Karpas-422 (cell line): Measurements from ENCODE around the gene SPP1. TPM values are rescaled to one million over a fixed set of nuclear protein-coding genes. Genes with fewer than 3 reads are reported as not detected.

Source experiments
- DNase-seq: peaks from one replicate; pipeline ENCODE4 v3.0.0-alpha.2; 2015
- H2AFZ ChIP-seq: fragments of 200-600 bp; sonication (generic); 2 replicates; pipeline ENCODE4 v1.6.1; 2014; ENCODE audit warnings: antibody characterized with exemption, low read length, mixed read lengths
- H3K27ac ChIP-seq: fragments of 200-600 bp; sonication (generic); 2 replicates; pipeline ENCODE4 v1.5.1; 2014; ENCODE audit warnings: mild to moderate bottlenecking, low read length, moderate library complexity
- H3K27me3 ChIP-seq: fragments of 200-600 bp; sonication (generic); 2 replicates; pipeline ENCODE4 v1.6.1; 2014; ENCODE audit warnings: low read length, mixed read lengths
- H3K36me3 ChIP-seq: fragments of 200-600 bp; sonication (generic); 2 replicates; pipeline ENCODE4 v1.6.1; 2014; ENCODE audit warnings: low read length, mixed read lengths; ENCODE audit not compliant: insufficient read depth
- H3K4me1 ChIP-seq: fragments of 200-600 bp; sonication (generic); 2 replicates; pipeline ENCODE4 v1.6.1; 2014; ENCODE audit warnings: mild to moderate bottlenecking, low read length, mixed read lengths
- H3K4me2 ChIP-seq: fragments of 200-600 bp; sonication (generic); 2 replicates; pipeline ENCODE4 v1.6.1; 2014; ENCODE audit warnings: low read length, low read depth, mild to moderate bottlenecking; ENCODE audit not compliant: poor library complexity, severe bottlenecking
- H3K4me3 ChIP-seq: fragments of 200-600 bp; sonication (generic); 2 replicates; pipeline ENCODE4 v1.5.1; 2014; ENCODE audit warnings: mild to moderate bottlenecking, antibody characterized with exemption, low read length, mixed read lengths
- H3K79me2 ChIP-seq: fragments of 200-600 bp; sonication (generic); 2 replicates; pipeline ENCODE4 v1.6.1; 2014; ENCODE audit warnings: mild to moderate bottlenecking, low read length, mixed read lengths
- H3K9ac ChIP-seq: fragments of 200-600 bp; sonication (generic); 2 replicates; pipeline ENCODE4 v1.6.0; 2014; ENCODE audit warnings: low read length
- H3K9me2 ChIP-seq: fragments of 200-600 bp; sonication (generic), shearing (Covaris generic); replicated peaks from 2 replicates; pipeline ENCODE4 v1.6.0; 2014; ENCODE audit warnings: mild to moderate bottlenecking, low read length, moderate library complexity; ENCODE audit not compliant: insufficient read depth
- H3K9me3 ChIP-seq: fragments of 300-700, 200-600 bp; sonication (generic); 2 replicates; pipeline ENCODE4 v1.6.1; 2014; ENCODE audit warnings: low read length, mixed read lengths
- H4K20me1 ChIP-seq: fragments of 200-600 bp; sonication (generic); 2 replicates; pipeline ENCODE4 v1.6.1; 2014; ENCODE audit warnings: mild to moderate bottlenecking, antibody characterized with exemption, low read length, low read depth; ENCODE audit not compliant: insufficient read depth
- total RNA-seq: library from RNA; depleted of rRNA; stranded (reverse); fragments of >200 nt; shearing (Covaris generic); gene quantifications from 2 replicates; pipeline ENCODE4 v1.2.3, GENCODE V29; 2014; ENCODE audit warnings: low replicate concordance; rRNA removed

The SPP1 gene
- total RNA-seq = not detected in 2 replicates

DNA sequence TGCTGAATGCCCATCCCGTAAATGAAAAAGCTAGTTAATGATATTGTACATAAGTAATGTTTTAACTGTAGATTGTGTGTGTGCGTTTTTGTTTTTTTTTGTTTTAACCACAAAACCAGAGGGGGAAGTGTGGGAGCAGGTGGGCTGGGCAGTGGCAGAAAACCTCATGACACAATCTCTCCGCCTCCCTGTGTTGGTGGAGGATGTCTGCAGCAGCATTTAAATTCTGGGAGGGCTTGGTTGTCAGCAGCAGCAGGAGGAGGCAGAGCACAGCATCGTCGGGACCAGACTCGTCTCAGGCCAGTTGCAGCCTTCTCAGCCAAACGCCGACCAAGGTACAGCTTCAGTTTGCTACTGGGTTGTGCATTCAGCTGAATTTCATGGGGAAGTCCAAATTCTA lies at the start of gene SPP1:
SPP1 (plus strand) TSS at position 249 of the 400 bp plus-strand sequence. CDS start 1,182 bp downstream, outside the sequence.
- Histone ChIP-seq H3K9me3 (no peaks in the 10 kb centered on the region), H3K9ac (no peak within 1 kb of the TSS), H3K27me3 (no peaks in the 10 kb centered on the region), H3K27ac (no peak within 1 kb of the TSS), H3K4me1 (peaks cover 10% of the 10 kb centered on the region), H3K79me2 (no peaks in the 10 kb centered on the region), H3K4me2 (peak within 1 kb of the TSS; percentile 31), H4K20me1 (no peaks in the 10 kb centered on the region), H3K9me2 (no peaks in the 10 kb centered on the region), H3K36me3 (no peaks in the 10 kb centered on the region), H2AFZ (no peak within 1 kb of the TSS), H3K4me3 (no peak within 1 kb of the TSS)
- peak; percentile 56 for DNase-seq

- no peaks in the 10 kb centered on the region for H3K4me1 ChIP-seq
- no peaks in the 10 kb centered on the region for H3K9me3 ChIP-seq
- H3K9ac ChIP-seq = no peak overlapping the region
- DNase-seq = no peak
- no peaks in the 10 kb centered on the region for H3K9me2 ChIP-seq
- H2AFZ ChIP-seq = no peak overlapping the region
- H3K27ac ChIP-seq = no peak overlapping the region
- no peaks in the 10 kb centered on the region for H3K79me2 ChIP-seq
- no peak overlapping the region for H3K4me2 ChIP-seq
- H3K36me3 ChIP-seq = no peaks in the 10 kb centered on the region
- no peaks in the 10 kb centered on the region for H3K27me3 ChIP-seq
- H4K20me1 ChIP-seq = no peaks in the 10 kb centered on the region
- H3K4me3 ChIP-seq = no peak overlapping the region
These were observed 48.9 kb upstream of the SPP1 start for GRCh38 chr4:87926554-87927098.

DNA sequence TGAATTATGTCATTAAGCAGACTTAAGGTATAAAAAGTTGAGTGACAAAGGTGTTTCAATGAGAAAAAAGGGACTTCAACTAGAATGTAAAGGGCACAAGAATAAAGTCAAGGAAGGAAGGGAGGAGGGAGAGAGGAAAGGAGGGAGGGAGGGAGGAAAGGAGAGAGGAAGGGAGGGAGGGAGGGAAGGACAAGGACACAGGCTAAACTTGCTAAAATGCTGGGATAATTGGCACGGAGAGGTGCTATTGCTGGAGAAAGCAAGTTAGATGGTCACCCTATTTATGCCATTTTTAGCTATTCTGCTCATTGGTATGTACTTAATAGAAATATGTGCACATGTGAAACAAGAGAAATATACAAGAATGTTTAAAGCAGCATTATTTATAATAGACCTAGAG lies 44.9 kb upstream of the SPP1 start:
- no peak overlapping the region for H3K9ac ChIP-seq
- no peaks in the 10 kb centered on the region for H4K20me1 ChIP-seq
- H3K27me3 ChIP-seq = no peaks in the 10 kb centered on the region
- no peaks in the 10 kb centered on the region for H3K79me2 ChIP-seq
- H2AFZ ChIP-seq = no peak overlapping the region
- H3K4me3 ChIP-seq = no peak overlapping the region
- H3K4me1 ChIP-seq = no peaks in the 10 kb centered on the region
- no peaks in the 10 kb centered on the region for H3K9me2 ChIP-seq
- no peak overlapping the region for H3K27ac ChIP-seq
- no peaks in the 10 kb centered on the region for H3K9me3 ChIP-seq
- peak; percentile 27 for DNase-seq
- H3K4me2 ChIP-seq = no peak overlapping the region
- H3K36me3 ChIP-seq = no peaks in the 10 kb centered on the region

GRCh38 chr4:87931932-87932331 lies 43.6 kb upstream of the SPP1 start:
- H3K9me3 ChIP-seq = no peaks in the 10 kb centered on the region
- no peak for DNase-seq
- H4K20me1 ChIP-seq = no peaks in the 10 kb centered on the region
- H3K4me3 ChIP-seq = no peak overlapping the region
- no peaks in the 10 kb centered on the region for H3K9me2 ChIP-seq
- no peak overlapping the region for H3K9ac ChIP-seq
- no peaks in the 10 kb centered on the region for H3K36me3 ChIP-seq
- no peaks in the 10 kb centered on the region for H3K27me3 ChIP-seq
- H3K4me1 ChIP-seq = no peaks in the 10 kb centered on the region
- no peak overlapping the region for H3K4me2 ChIP-seq
- H3K27ac ChIP-seq = no peak overlapping the region
- H2AFZ ChIP-seq = no peak overlapping the region
- no peaks in the 10 kb centered on the region for H3K79me2 ChIP-seq

DNA sequence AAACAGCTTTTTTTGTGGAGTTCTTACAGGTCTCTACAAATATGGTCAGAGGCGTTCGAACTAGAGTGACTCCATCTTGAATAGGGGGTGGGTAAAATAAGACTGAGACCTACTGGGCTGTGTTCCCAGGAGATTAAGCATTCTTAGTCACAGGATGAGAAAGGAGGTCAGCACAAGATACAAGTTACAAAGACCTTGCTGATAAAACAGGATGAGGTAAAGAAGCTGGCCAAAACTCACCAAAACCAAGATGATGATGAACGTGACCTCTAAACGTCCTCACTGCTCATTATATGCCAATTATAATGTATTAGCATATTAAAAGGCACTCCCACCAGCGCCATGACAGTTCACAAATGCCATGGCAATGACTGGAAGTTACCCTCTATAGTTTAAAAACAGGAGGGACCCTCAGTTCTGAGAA lies 42.8 kb upstream of the SPP1 start:
- Histone ChIP-seq H3K4me2 (no peak overlapping the region), H3K36me3 (no peaks in the 10 kb centered on the region), H3K27me3 (no peaks in the 10 kb centered on the region), H3K4me3 (no peak overlapping the region), H3K27ac (no peak overlapping the region), H3K9me3 (no peaks in the 10 kb centered on the region), H3K4me1 (no peaks in the 10 kb centered on the region), H3K9me2 (no peaks in the 10 kb centered on the region), H2AFZ (no peak overlapping the region), H3K79me2 (no peaks in the 10 kb centered on the region), H3K9ac (no peak overlapping the region), H4K20me1 (no peaks in the 10 kb centered on the region)
- peak; percentile 38 for DNase-seq

GRCh38 chr4:87933337-87933736 lies 42.2 kb upstream of the SPP1 start:
- no peaks in the 10 kb centered on the region for H3K9me2 ChIP-seq
- no peak for DNase-seq
- H3K36me3 ChIP-seq = no peaks in the 10 kb centered on the region
- no peaks in the 10 kb centered on the region for H3K4me1 ChIP-seq
- H3K9me3 ChIP-seq = no peaks in the 10 kb centered on the region
- no peak overlapping the region for H3K9ac ChIP-seq
- H4K20me1 ChIP-seq = no peaks in the 10 kb centered on the region
- no peak overlapping the region for H3K4me3 ChIP-seq
- H3K4me2 ChIP-seq = peak overlapping the region; percentile 28
- no peaks in the 10 kb centered on the region for H3K79me2 ChIP-seq
- H3K27me3 ChIP-seq = no peaks in the 10 kb centered on the region
- H2AFZ ChIP-seq = no peak overlapping the region
- H3K27ac ChIP-seq = no peak overlapping the region

GRCh38 chr4:87934157-87934704 lies 41.3 kb upstream of the SPP1 start:
- Histone ChIP-seq H4K20me1 (no peaks in the 10 kb centered on the region), H3K9me2 (no peaks in the 10 kb centered on the region), H3K27ac (no peak overlapping the region), H2AFZ (no peak overlapping the region), H3K27me3 (no peaks in the 10 kb centered on the region), H3K79me2 (no peaks in the 10 kb centered on the region), H3K9ac (no peak overlapping the region), H3K36me3 (no peaks in the 10 kb centered on the region), H3K4me3 (no peak overlapping the region), H3K9me3 (no peaks in the 10 kb centered on the region), H3K4me2 (no peak overlapping the region), H3K4me1 (no peaks in the 10 kb centered on the region)
- peak; percentile 26 for DNase-seq

DNA sequence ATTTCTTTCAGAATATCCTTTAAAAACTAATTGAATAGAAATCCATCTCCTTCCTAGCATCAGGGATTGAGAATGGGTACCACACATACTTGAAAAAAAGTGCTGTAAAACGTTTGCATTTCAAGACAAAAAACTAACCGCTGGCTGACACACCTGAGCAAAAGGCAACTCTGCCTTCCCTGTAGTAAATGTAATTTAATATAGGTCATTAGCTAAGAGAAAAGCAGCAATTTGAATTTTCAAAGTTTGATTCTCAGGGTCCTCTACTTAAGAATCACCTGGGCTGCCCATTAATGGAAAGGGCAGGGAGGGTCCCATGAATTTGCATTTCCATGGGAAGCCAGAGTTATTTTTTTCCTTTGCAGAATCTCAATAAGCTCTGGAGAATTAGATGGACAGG lies 40.5 kb upstream of the SPP1 start:
- H3K4me3 ChIP-seq = no peak overlapping the region
- no peaks in the 10 kb centered on the region for H3K9me2 ChIP-seq
- H2AFZ ChIP-seq = no peak overlapping the region
- H3K9ac ChIP-seq = no peak overlapping the region
- DNase-seq = peak; percentile 31
- H3K27ac ChIP-seq = no peak overlapping the region
- no peaks in the 10 kb centered on the region for H3K36me3 ChIP-seq
- H3K79me2 ChIP-seq = no peaks in the 10 kb centered on the region
- no peaks in the 10 kb centered on the region for H3K4me1 ChIP-seq
- no peaks in the 10 kb centered on the region for H3K9me3 ChIP-seq
- no peaks in the 10 kb centered on the region for H3K27me3 ChIP-seq
- no peak overlapping the region for H3K4me2 ChIP-seq
- no peaks in the 10 kb centered on the region for H4K20me1 ChIP-seq
